K562 treated with DMSO at 1 percent for 24 hours (cell line): Measurements from ENCODE around the gene DGCR8. TPM values are rescaled to one million over a fixed set of nuclear protein-coding genes. Genes with fewer than 3 reads are reported as not detected.

Source experiments
- total RNA-seq: library from RNA; unstranded; fragments of 300-600 nt; gene quantifications from 2 replicates; pipeline ENCODE4 v1.2.3, GENCODE V29; 2022; ENCODE audit warnings: low read depth; ENCODE audit not compliant: insufficient read depth

DGCR8 gene
- total RNA-seq: 47.4 and 51.1 TPM in 2 replicates

DNA sequence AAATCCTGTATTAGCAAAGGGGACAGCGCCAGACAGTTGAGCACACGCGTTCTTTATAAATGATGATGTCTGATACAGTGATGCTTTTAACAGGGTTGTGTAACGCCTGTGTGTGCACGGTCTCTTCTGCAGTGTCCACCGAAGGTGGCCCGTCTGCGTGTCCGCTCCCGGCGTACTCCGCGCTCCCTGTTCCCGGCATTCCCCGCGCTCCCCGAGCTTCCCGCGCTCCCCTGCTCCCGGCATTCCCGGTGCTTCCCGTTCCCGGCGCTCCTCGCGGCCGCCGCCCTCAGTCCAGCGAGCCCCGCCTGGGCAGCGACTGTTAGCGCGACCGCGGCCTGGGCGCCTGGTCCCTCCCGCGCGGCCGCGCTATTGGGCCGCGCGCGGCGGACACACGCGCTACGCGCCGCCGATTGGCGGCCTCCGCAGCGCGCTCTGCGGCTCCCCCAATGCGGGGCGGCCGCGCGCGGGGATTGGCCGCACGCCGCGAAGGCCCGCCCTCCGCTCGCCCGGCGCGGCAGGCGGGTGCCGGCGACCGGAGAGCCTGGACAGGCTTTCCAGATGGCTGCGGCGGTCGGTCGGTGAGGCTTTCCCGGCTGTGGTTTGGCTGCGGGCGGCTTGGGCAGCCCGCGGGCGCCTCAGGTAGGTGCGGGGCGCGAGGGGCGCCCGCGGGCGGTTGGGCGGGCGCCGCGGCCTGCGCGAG, at the start of gene DGCR8:
Gene DGCR8 (plus strand): TSS at position 497 of the 700 bp plus-strand sequence. CDS start 5,723 bp downstream, outside the sequence.

GRCh38 chr22:20115691-20116375, 35.8 kb downstream of the DGCR8 start, which contains the start of gene RANBP1:
RANBP1 (plus strand) TSS chr22:20116104; CDS start chr22:20116185, 81 bp downstream.

DNA sequence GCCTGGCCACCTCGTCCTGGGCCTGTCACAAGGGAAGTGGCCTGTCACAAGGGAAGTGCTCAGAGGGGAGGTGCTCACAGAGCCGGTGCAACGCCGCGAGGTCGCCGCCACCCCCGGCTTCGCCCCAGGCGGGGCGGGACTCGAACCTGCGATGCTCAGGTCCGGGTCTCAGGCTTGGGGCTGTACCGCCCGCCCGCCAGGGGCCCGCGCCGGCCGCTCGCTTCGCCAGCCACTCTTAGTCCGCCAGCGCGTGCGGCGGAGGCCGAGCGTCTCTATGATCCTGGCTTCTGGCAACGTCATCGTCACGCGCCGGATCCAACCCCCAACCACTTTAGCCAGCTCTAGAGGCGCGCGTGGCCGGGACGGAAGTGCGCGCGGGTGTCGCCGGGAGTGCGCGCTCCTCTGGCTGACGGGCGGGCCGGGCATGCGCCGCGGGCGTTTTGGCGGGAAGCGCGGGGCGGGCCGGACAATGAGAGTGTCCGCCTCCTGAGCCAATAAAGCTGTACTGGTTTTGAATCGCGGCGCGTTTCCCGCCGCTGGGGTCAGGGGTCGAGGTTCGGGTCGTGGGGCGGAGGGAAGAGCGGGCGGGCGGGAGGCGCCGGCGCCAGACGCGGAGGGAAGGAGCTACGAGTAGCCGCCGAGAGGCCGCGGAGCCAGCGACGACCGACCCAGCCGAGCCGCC, 37.1 kb downstream of the DGCR8 start, which contains the start of gene TRMT2A:
Gene TRMT2A (minus strand): TSS at position 276 of the 682 bp plus-strand sequence. CDS start 320 bp downstream, outside the sequence.

GRCh38 chr22:20131597-20131858, 51.5 kb downstream of the DGCR8 start, which contains the start of gene ZDHHC8:
ZDHHC8 (plus strand) TSS chr22:20131804; CDS start chr22:20131948, 144 bp downstream.

GRCh38 chr22:20150381-20151275, 70.6 kb downstream of the DGCR8 start, which contains the start of gene CCDC188:
CCDC188 (minus strand) TSS chr22:20151055; CDS start chr22:20150986, 69 bp downstream.

Other genes with a start within 250 kb of the DGCR8 start
- 103 and 110 TPM in 2 replicates for gene GNB1L, start 225.4 kb upstream of the DGCR8 start, total RNA-seq
- 50.3 and 53.7 TPM in 2 replicates for gene RTL10, start 225.4 kb upstream of the DGCR8 start, total RNA-seq
- gene COMT, start 138.5 kb upstream of the DGCR8 start, total RNA-seq: 717 and 742 TPM in 2 replicates
- 131 and 135 TPM in 2 replicates for gene TXNRD2, start 138.4 kb upstream of the DGCR8 start, total RNA-seq
- 60.7 and 69.4 TPM in 2 replicates for gene ARVCF, start 63.4 kb upstream of the DGCR8 start, total RNA-seq
- 97.1 and 98.2 TPM in 2 replicates for gene TANGO2, start 59.1 kb upstream of the DGCR8 start, total RNA-seq
- gene RANBP1, start 35.9 kb downstream of the DGCR8 start, total RNA-seq: 621 and 645 TPM in 2 replicates
- gene TRMT2A, start 37.0 kb downstream of the DGCR8 start, total RNA-seq: 124 and 158 TPM in 2 replicates
- gene ZDHHC8, start 51.6 kb downstream of the DGCR8 start, total RNA-seq: 36.2 and 37.9 TPM in 2 replicates
- not detected in 2 replicates for gene CCDC188, start 70.8 kb downstream of the DGCR8 start, total RNA-seq
- gene RTN4R, start 188.1 kb downstream of the DGCR8 start, total RNA-seq: 11.8 and 12.8 TPM in 2 replicates
- gene DGCR6L, start 239.8 kb downstream of the DGCR8 start, total RNA-seq: 407 and 409 TPM in 2 replicates